Left lung (tissue), 10 donors: Measurements from ENCODE around the gene COL4A2. TPM values are rescaled to one million over a fixed set of nuclear protein-coding genes. Genes with fewer than 3 reads are reported as not detected.

ENCODE experiments used
- ATAC-seq: fragments of 200-7000 bp; cut with Tn5 transposase; one replicate; pipeline ENCODE4 v1.9.1; 2020; ENCODE audit warnings: moderate library complexity
- DNase-seq, 4 donors: peaks; one replicate each; pipeline ENCODE4 v3.0.0-alpha.2; 2013 to 2020
- H3K27ac ChIP-seq, 2 donors: fragments of 200-600 bp; sonication (generic) in 1 of 2; one replicate each; pipeline versions ENCODE4 v1.5.0 to v1.8.0; 2020 to 2021
- H3K27me3 ChIP-seq, 2 donors: fragments of 200-600 bp; sonication (generic) in 1 of 2; one replicate each; pipeline versions ENCODE4 v1.5.0 to v1.8.0; 2020 to 2021
- H3K36me3 ChIP-seq, 2 donors: fragments of 200-600 bp; sonication (generic) in 1 of 2; one replicate each; pipeline versions ENCODE4 v1.5.0 to v1.8.0; 2020 to 2021
- H3K4me1 ChIP-seq, 2 donors: fragments of 200-600 bp; one replicate each; pipeline ENCODE4 v1.8.0; 2021
- H3K4me3 ChIP-seq, 2 donors: fragments of 200-600 bp; sonication (generic) in 1 of 2; one replicate each; pipeline versions ENCODE4 v1.5.0 to v1.8.0; 2020 to 2021; ENCODE audit warnings: mild to moderate bottlenecking in 1 of 2
- H3K9me3 ChIP-seq, 2 donors: fragments of 200-600 bp; sonication (generic) in 1 of 2; one replicate each; pipeline versions ENCODE4 v1.5.0 to v1.8.0; 2020 to 2021
- intact Hi-C, 2 donors: fragments of 100-400 bp; cut with DNase I; formaldehyde crosslinking; loops; one replicate each; pipeline versions ENCODE4 v1.11.2 to v1.14.2; 2022
- polyA plus RNA-seq, 6 donors: library from polyadenylated mRNA; unstranded; fragments of 120-200 nt; gene quantifications; one replicate each; pipeline ENCODE4 v1.2.1, GENCODE V29; 2013; ENCODE audit not compliant: insufficient read length in 6 of 6
- total RNA-seq, 2 donors: library from RNA; stranded (reverse); fragmentation: NEBNext Ultra II Directional; extraction: Animal tissue kit (Norgen Biotek cat#: 25700); gene quantifications; one replicate each; pipeline ENCODE4 v1.2.1, GENCODE V29; 2021
- TF ChIP-seq, protein P1 (sequence below), 2 donors: fragments of 200-600 bp; sonication (generic) in 1 of 2; IDR thresholded peaks; one replicate each; pipeline versions ENCODE4 v1.5.0 to v1.8.0; 2021; ENCODE audit warnings: antibody characterized with exemption in 2 of 2
- donor health status: DM: no; HTN: yes; CAD: no.
- donor health status: DM: no; HTN: no; CAD: no.

COL4A2 gene
- total and polyA plus RNA-seq, 8 donors: 307 to 638 (median 395) TPM

DNA sequence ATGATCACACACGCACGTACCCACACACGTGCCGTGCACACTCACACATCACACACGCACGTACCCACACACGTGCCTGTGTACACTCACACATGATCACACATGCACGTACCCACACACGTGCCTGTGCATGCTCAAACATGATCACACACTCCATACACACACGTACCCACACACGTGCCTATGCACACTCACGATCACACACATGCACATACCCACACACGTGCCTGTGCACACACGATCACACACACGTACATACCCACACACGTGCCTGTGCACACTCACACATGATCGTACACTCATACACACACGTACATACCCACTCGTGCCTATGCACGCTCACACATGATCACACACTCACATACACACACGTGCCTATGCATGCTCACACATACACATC is 167.6 kb downstream of the COL4A2 start:
- no peaks in the 10 kb centered on the region for H3K27me3 ChIP-seq
- TF ChIP-seq, protein P1, sequence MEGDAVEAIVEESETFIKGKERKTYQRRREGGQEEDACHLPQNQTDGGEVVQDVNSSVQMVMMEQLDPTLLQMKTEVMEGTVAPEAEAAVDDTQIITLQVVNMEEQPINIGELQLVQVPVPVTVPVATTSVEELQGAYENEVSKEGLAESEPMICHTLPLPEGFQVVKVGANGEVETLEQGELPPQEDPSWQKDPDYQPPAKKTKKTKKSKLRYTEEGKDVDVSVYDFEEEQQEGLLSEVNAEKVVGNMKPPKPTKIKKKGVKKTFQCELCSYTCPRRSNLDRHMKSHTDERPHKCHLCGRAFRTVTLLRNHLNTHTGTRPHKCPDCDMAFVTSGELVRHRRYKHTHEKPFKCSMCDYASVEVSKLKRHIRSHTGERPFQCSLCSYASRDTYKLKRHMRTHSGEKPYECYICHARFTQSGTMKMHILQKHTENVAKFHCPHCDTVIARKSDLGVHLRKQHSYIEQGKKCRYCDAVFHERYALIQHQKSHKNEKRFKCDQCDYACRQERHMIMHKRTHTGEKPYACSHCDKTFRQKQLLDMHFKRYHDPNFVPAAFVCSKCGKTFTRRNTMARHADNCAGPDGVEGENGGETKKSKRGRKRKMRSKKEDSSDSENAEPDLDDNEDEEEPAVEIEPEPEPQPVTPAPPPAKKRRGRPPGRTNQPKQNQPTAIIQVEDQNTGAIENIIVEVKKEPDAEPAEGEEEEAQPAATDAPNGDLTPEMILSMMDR (IDR thresholded peaks at IDR 0.05): no peak
- ATAC-seq (no peak), DNase-seq (no peak)
- no peaks in the 10 kb centered on the region for H3K9me3 ChIP-seq
- peaks cover 0 to 70% of the 10 kb centered on the region in 2 donors for H3K36me3 ChIP-seq
- no peak overlapping the region for H3K4me3 ChIP-seq
- H3K4me1 ChIP-seq: peaks cover 0 to 23% of the 10 kb centered on the region in 2 donors
- intact Hi-C loops: no loop called here
- H3K27ac ChIP-seq: no peak overlapping the region

DNA sequence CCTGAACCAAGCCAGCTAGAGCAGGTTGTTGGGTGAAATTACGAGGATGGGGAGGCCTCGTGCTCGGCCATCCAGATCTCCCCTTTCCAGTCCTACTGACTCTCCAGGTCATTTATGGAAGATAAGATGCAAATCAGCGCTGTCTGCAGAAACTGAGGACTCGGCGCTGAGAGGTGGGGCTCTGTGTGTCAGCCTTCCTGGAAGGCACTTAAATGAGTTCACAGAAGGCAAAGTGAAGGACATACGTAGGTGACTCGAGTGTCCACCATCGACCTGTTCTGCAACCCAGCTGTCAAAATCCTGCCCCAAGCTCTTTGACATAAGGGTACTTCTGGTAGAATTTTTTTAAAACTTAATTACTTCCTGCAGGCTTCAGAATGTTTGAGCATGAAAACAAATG is 168.0 kb downstream of the COL4A2 start:
- H3K4me3 ChIP-seq: no peak overlapping the region

DNA sequence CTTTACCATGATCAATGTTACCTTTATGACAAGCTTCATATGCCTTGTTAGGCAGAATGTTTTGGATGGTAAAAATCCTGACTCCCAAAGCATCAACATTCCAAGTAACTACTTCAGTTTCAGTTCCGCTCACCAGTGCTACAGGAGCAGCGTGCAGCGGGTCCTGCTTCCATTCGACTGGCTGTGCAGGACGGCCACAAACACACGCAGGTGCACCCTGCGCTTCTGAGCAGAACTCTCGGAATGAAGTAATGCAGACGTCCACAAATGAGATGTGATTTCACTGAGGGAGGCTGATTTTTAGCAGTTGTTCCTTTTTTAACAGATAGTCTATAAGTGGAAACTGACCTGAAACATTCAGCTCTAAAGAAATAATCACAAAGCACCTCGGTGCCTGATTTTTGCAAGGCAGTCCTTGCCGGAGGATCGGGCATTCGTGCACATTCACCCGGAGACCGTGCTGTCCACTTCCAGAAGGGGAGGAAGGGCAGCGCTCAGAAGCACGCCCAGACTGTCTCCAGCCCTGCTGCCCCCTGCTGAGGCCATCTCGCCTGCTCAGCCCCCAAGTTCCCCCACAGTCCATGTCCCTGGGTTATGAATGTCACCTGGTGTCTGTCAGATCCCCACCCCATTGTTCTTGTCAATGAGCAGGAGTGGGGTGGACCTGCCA is 168.6 kb downstream of the COL4A2 start:
- peaks cover 0 to 17% of the 10 kb centered on the region in 2 donors for H3K4me1 ChIP-seq
- H3K27ac ChIP-seq: no peak overlapping the region
- H3K9me3 ChIP-seq: no peaks in the 10 kb centered on the region
- no peak overlapping the region for H3K4me3 ChIP-seq
- intact Hi-C loops: no loop called here
- DNase-seq: no peak
- ATAC-seq: peak; percentile 58
- TF ChIP-seq, protein P1 (IDR thresholded peaks at IDR 0.05): no peak
- no peaks in the 10 kb centered on the region for H3K27me3 ChIP-seq
- H3K36me3 ChIP-seq: peaks cover 0 to 68% of the 10 kb centered on the region in 2 donors

More for the DNA sequence above, 168.0 kb downstream of the COL4A2 start:
- ATAC-seq (peak; percentile 76), DNase-seq (peak in 2 of 4 donors; percentile 42 to 61)
- H3K4me1 ChIP-seq: peaks cover 0 to 23% of the 10 kb centered on the region in 2 donors
- TF ChIP-seq, protein P1 (IDR thresholded peaks at IDR 0.05): no peak
- intact Hi-C loops: no loop called here
- no peaks in the 10 kb centered on the region for H3K9me3 ChIP-seq
- no peaks in the 10 kb centered on the region for H3K27me3 ChIP-seq
- no peak overlapping the region for H3K27ac ChIP-seq
- H3K36me3 ChIP-seq: peaks cover 0 to 68% of the 10 kb centered on the region in 2 donors

DNA sequence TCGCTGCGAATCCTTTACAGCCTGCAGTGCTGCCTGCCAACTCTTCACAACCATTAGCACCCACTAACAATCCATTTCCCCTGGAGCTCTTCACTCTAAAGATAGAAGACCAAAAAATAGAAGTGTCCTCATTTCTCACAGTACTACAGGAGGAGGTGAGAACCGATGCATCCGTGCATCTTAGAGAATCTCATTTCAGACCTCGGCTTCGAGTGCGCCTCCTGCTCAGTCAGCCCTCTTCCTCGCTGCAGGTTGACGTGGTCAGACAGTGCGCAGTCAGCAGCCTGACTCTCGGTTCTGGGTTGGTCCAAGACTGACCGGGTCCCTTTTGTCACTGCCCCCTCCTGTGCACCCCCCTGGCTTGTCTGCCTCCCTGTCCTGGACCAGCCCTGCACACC is 169.1 kb downstream of the COL4A2 start:
- Histone ChIP-seq H3K4me3 (no peak overlapping the region), H3K27me3 (no peaks in the 10 kb centered on the region), H3K4me1 (peaks cover 0 to 12% of the 10 kb centered on the region in 2 donors), H3K36me3 (peaks cover 0 to 63% of the 10 kb centered on the region in 2 donors), H3K9me3 (no peaks in the 10 kb centered on the region), H3K27ac (no peak overlapping the region)
- DNase-seq: no peak
- ATAC-seq: no peak
- intact Hi-C loops: no loop called here
- TF ChIP-seq, protein P1 (IDR thresholded peaks at IDR 0.05): no peak

DNA sequence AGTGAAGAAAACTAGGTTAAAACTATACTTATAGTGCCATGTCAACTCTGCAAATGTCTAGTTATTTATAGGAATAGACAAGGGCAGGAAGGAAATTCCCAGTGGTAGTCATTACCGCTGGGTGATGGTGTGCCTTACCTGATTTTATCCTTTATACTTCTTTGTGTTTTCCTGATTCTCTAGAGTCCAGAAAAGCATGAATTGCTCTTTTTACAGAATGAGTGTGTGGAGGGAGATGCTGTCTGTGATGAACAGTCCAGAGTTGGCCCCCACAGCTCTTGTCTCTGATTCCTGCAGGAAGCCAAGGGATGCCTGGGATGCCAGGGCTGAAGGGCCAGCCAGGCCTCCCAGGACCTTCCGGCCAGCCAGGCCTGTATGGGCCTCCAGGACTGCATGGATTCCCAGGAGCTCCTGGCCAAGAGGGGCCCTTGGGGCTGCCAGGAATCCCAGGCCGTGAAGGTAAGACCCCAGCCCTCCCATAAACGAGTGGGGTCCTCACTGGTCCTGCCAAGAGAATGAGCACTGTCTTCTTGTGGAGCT is 170.7 kb downstream of the COL4A2 start:
- no peak for DNase-seq
- TF ChIP-seq, protein P1 (IDR thresholded peaks at IDR 0.05): no peak
- H3K27me3 ChIP-seq: no peaks in the 10 kb centered on the region
- peaks cover 0 to 63% of the 10 kb centered on the region in 2 donors for H3K36me3 ChIP-seq
- ATAC-seq: no peak
- intact Hi-C loops: no loop called here
- no peak overlapping the region for H3K27ac ChIP-seq
- no peaks in the 10 kb centered on the region for H3K9me3 ChIP-seq
- H3K4me3 ChIP-seq: no peak overlapping the region
- H3K4me1 ChIP-seq: no peaks in the 10 kb centered on the region
